K562 (cell line): ENCODE data around the gene PDE9A. TPM values are rescaled to one million over a fixed set of nuclear protein-coding genes. Genes with fewer than 3 reads are reported as not detected.
A peak's percentile ranks its signal among the peaks of the same experiment; 100 is the strongest.

Source experiments
- ATAC-seq: fragments of 200-7000 bp; cut with Tn5 transposase; 3 replicates; pipeline ENCODE4 v1.9.1; 2020; ENCODE audit warnings: moderate library complexity
- BruUV-seq: library from RNA; stranded (reverse); fragments of 400-500 nt; replicated peaks from 2 replicates; lab custom pipeline; 2021; lab: Mats Ljungman, UMichigan
- CTCF ChIA-PET: fragments of 300-600 bp; formaldehyde crosslinking; extraction: SDS; loops from one replicate; lab custom pipeline; 2021; ENCODE audit warnings: low intra/inter-chr PET ratio; lab: Yijun Ruan, JAX
- POLR2A ChIA-PET: fragments of 300-600, 350-650 bp; sonication (Branson Sonifier 250); formaldehyde crosslinking; extraction: SDS; loops from one replicate; lab custom pipeline; 2021; ENCODE audit warnings: antibody characterized with exemption, inconsistent platforms; lab: Yijun Ruan, JAX
- DNase-seq, 4 experiments: peaks; one replicate each; pipeline versions ENCODE4 v3.0.0 to v3.0.0-alpha.2; 2011 to 2018; ENCODE audit warnings: low spot score in 3 of 4, mixed read lengths in 3 of 4; ENCODE audit errors: extremely low read depth in 1 of 4
- FAIRE-seq: peaks from 2 replicates; lab custom pipeline; 2011; peaks lifted over from hg19 to GRCh38; lab: Jason Lieb, UNC
- H2AFZ ChIP-seq: 2 replicates; pipeline ENCODE4 v1.6.0; 2011; ENCODE audit warnings: low read depth, low read length, control low read depth, inconsistent platforms
- H3K27ac ChIP-seq: fragments of 200-600 bp; 3 replicates; pipeline ENCODE4 v1.8.0; 2011; ENCODE audit warnings: low read depth, mild to moderate bottlenecking, control low read depth, inconsistent platforms, low read length, moderate library complexity, mixed read lengths; ENCODE audit errors: extremely low read depth
- H3K27me3 ChIP-seq, 2 experiments: fragments of 300-600 bp in 1 of 2; 2 replicates in 1 of 2; 3 replicates in 1 of 2; pipeline versions ENCODE4 v1.6.0 to v1.8.0; 2011; ENCODE audit warnings: inconsistent platforms in 2 of 2, low read length in 2 of 2, mild to moderate bottlenecking in 1 of 2, mixed read lengths in 1 of 2, moderate library complexity in 1 of 2; ENCODE audit not compliant: control insufficient read depth in 2 of 2, insufficient read depth in 2 of 2
- H3K36me3 ChIP-seq: fragments of 300-600 bp; 3 replicates; pipeline ENCODE4 v1.8.0; 2011; ENCODE audit warnings: mild to moderate bottlenecking, low read length, inconsistent platforms; ENCODE audit not compliant: control insufficient read depth, insufficient read depth
- H3K4me1 ChIP-seq, 2 experiments: fragments of 200-600 bp in 1 of 2; replicated peaks in 1 of 2; 2 replicates in 1 of 2; 3 replicates in 1 of 2; pipeline versions ENCODE4 v1.5.1 to v1.8.0; 2011; ENCODE audit warnings: inconsistent platforms in 2 of 2, low read length in 2 of 2, mild to moderate bottlenecking in 1 of 2, mixed read lengths in 1 of 2, moderate library complexity in 1 of 2; ENCODE audit not compliant: control insufficient read depth in 2 of 2, insufficient read depth in 2 of 2
- H3K4me2 ChIP-seq: 2 replicates; pipeline ENCODE4 v1.6.1; 2011; ENCODE audit warnings: low read length, control low read depth, inconsistent platforms, mixed read lengths; ENCODE audit not compliant: insufficient read depth
- H3K4me3 ChIP-seq: fragments of 200-600 bp; sonication (generic), shearing (Covaris generic); 2 replicates; pipeline ENCODE4 v1.5.1; 2016; ENCODE audit warnings: control low read depth, inconsistent platforms
- H3K79me2 ChIP-seq: fragments of 200-600 bp; 3 replicates; pipeline ENCODE4 v1.8.0; 2011; ENCODE audit warnings: low read length, inconsistent platforms; ENCODE audit not compliant: control insufficient read depth, insufficient read depth
- H3K9ac ChIP-seq, 2 experiments: 2 replicates each; pipeline versions ENCODE4 v1.6.0 to v1.6.1; 2011; ENCODE audit warnings: low read depth in 2 of 2, low read length in 2 of 2, control low read depth in 1 of 2, inconsistent platforms in 1 of 2, mild to moderate bottlenecking in 1 of 2, mixed read lengths in 1 of 2; ENCODE audit not compliant: insufficient read depth in 1 of 2
- H3K9me1 ChIP-seq: one replicate; pipeline ENCODE4 v1.6.0; 2011; ENCODE audit warnings: inconsistent platforms, mild to moderate bottlenecking, low read length, moderate library complexity; ENCODE audit not compliant: control insufficient read depth, insufficient read depth
- H3K9me3 ChIP-seq: replicated peaks from 2 replicates; pipeline ENCODE4 v1.5.1; 2011; ENCODE audit warnings: low read depth, low read length, inconsistent platforms; ENCODE audit not compliant: control insufficient read depth, insufficient read depth
- H4K20me1 ChIP-seq: replicated peaks from 2 replicates; pipeline ENCODE4 v1.6.1; 2011; ENCODE audit warnings: low read length, inconsistent platforms, mixed read lengths; ENCODE audit not compliant: control insufficient read depth, insufficient read depth
- UBTF ChIP-seq, 2 experiments: IDR thresholded peaks; 2 replicates each; pipeline ENCODE4 v1.6.1; 2012; ENCODE audit warnings: improper control_type of control experiment in 2 of 2, low read depth in 2 of 2, low read length in 2 of 2, borderline replicate concordance in 1 of 2
- ZFX ChIP-seq: sonication (generic); formaldehyde crosslinking; IDR thresholded peaks from 2 replicates; pipeline ENCODE4 v1.8.0; 2022; ENCODE audit warnings: mild to moderate bottlenecking, missing genetic modification reagents, moderate library complexity
- WGBS: fragments of 100-300 bp; shearing (Covaris generic); methylation state at CpG from one replicate; pipeline ENCODE4 v1.1.6; 2016; ENCODE audit warnings: low coverage, mixed read lengths; ENCODE audit not compliant: insufficient coverage; ENCODE audit errors: missing lambda C conversion rate; 5-methylcytosine and 5-hydroxymethylcytosine counted together
- in situ Hi-C: fragments of 300-500 bp; cut with MboI; formaldehyde crosslinking; loops from 4 replicates; pipeline ENCODE4 v1.15.0; 2018; ENCODE audit warnings: inconsistent platforms, mixed read lengths
- intact Hi-C: fragments of 100-400 bp; cut with micrococcal nuclease; formaldehyde crosslinking; loops from 2 replicates; pipeline ENCODE4 v1.14.2; 2022
- polyA plus RNA-seq, 8 experiments: library from polyadenylated mRNA; depleted of rRNA in 4 of 8; stranded (reverse) in 5 of 8; unstranded in 3 of 8; fragments of >200 nt; fragmentation: Nextera tagmentation in 2 of 8; fragmentation: Illumina TruSeq in 1 of 8; extraction: Ambion mirVana in 2 of 8; extraction: Trizol in 1 of 8; gene quantifications; 2 replicates each; pipeline versions ENCODE4 v1.2.1 to v1.2.3, GENCODE V29; 2011 to 2014; ENCODE audit warnings: inconsistent platforms in 1 of 8, missing spikeins in 1 of 8
- total RNA-seq, 7 experiments: library from RNA; depleted of rRNA in 6 of 7; stranded (reverse); fragments of >200 nt in 6 of 7; fragmentation: Illumina TruSeq in 2 of 7; extraction: Trizol in 2 of 7; gene quantifications; 2 replicates each; pipeline versions ENCODE4 v1.2.1 to v1.2.3, GENCODE V29; 2011 to 2021; ENCODE audit warnings: low replicate concordance in 1 of 7

PDE9A gene
- total and polyA plus RNA-seq, 9 of the 15 experiments (the other 6 are each of a cell fraction or from before 2014, with no cell fraction given), result 0.07 to 0.27 TPM; not detected in 7

GRCh38 chr21:42747276-42747701 is 93.9 kb downstream of the PDE9A start:
- intact Hi-C loops, result no loop called here
- ChIA-PET POLR2A (interaction anchor here (0.6 to 2.5 kb wide), 6 partner anchors 9 to 180 kb away, joined by 3 to 9 read pairs (median 5); no protein-coding TSS in a partner anchor), CTCF (no interaction called here)
- no peak overlapping the region for H3K9ac ChIP-seq
- TF ChIP-seq UBTF (IDR thresholded peaks at IDR 0.05; ENCODE audit: borderline replicate concordance in 1 of 2, low read depth in 2 of 2, low read length in 2 of 2) (0 out of 4 replicates have a peak, but pooled peaks of 1 of the 2 experiments have one; percentile 15), ZFX (CRISPR knock-in tag) (no peak)
- no TSS peak for BruUV-seq
- FAIRE-seq (no peak), DNase-seq (no peak), ATAC-seq (no peak)
- no peaks in the 10 kb centered on the region for H3K36me3 ChIP-seq
- no peaks in the 10 kb centered on the region for H3K9me3 ChIP-seq
- WGBS, result 7% methylated on average over 10 of the region's 10 CpGs
- H2AFZ ChIP-seq, result no peak overlapping the region
- 0 out of 5 replicates have a peak, but pooled peaks cover 0 to 3% of the 10 kb centered on the region in 2 experiments for H3K4me1 ChIP-seq
- peaks cover 74 to 82% of the 10 kb centered on the region in 2 experiments for H3K27me3 ChIP-seq
- no peaks in the 10 kb centered on the region for H3K9me1 ChIP-seq
- no peak overlapping the region for H3K4me2 ChIP-seq
- H4K20me1 ChIP-seq, result 0 out of 2 replicates have a peak, but pooled peaks cover 5% of the 10 kb centered on the region
- in situ Hi-C loops, result no loop called here
- H3K4me3 ChIP-seq, result no peak overlapping the region
- H3K27ac ChIP-seq, result no peak overlapping the region
- no peaks in the 10 kb centered on the region for H3K79me2 ChIP-seq
